SK-N-SH (cell line): Measurements from ENCODE around the gene TMEM198.

Source experiments
- CHD2 ChIP-seq: fragments of 150-350 bp; IDR thresholded peaks from 2 replicates; pipeline ENCODE4 v1.6.1; 2018; ENCODE audit warnings: low read length; ENCODE audit not compliant: partially characterized antibody
- CTCF ChIP-seq: fragments of 200-600 bp; sonication (generic); IDR thresholded peaks from 2 replicates; pipeline ENCODE4 v1.6.1; 2017; ENCODE audit warnings: antibody characterized with exemption, mild to moderate bottlenecking, moderate library complexity
- EZH2phosphoT487 ChIP-seq: fragments of 200-600 bp; sonication (generic); IDR thresholded peaks from 2 replicates; pipeline ENCODE4 v1.6.1; 2017; ENCODE audit warnings: low read depth, mixed run types, mild to moderate bottlenecking, antibody characterized with exemption, moderate library complexity, borderline replicate concordance
- MAX ChIP-seq: IDR thresholded peaks from 2 replicates; pipeline ENCODE4 v1.4.0; 2012; ENCODE audit warnings: low read depth
- MEF2A ChIP-seq: IDR thresholded peaks from 2 replicates; pipeline ENCODE4 v1.4.0; 2012; ENCODE audit warnings: low read depth, borderline replicate concordance
- MXI1 ChIP-seq: IDR thresholded peaks from 2 replicates; pipeline ENCODE4 v1.6.1; 2012; ENCODE audit warnings: mild to moderate bottlenecking, low read depth, low read length, improper control_type of control experiment
- PBX3 ChIP-seq: IDR thresholded peaks from 2 replicates; pipeline ENCODE4; 2012
- POLR2AphosphoS5 ChIP-seq: IDR thresholded peaks from 2 replicates; pipeline ENCODE4 v1.6.1; 2012; ENCODE audit warnings: low read depth, low read length
- REST ChIP-seq: IDR thresholded peaks from 2 replicates; pipeline ENCODE4 v1.6.1; 2012; ENCODE audit warnings: mild to moderate bottlenecking, low read depth, low read length, moderate library complexity
- RXRA ChIP-seq: IDR thresholded peaks from 2 replicates; pipeline ENCODE4 v1.4.0; 2012; ENCODE audit warnings: low read depth, mild to moderate bottlenecking, borderline replicate concordance
- TAF1 ChIP-seq: IDR thresholded peaks from 2 replicates; pipeline ENCODE4 v1.6.1; 2012; ENCODE audit warnings: low read depth, mild to moderate bottlenecking, low read length, moderate library complexity, borderline replicate concordance
- ZBTB33 ChIP-seq: IDR thresholded peaks from 2 replicates; pipeline ENCODE4 v1.4.0; 2012; ENCODE audit warnings: low read depth, borderline replicate concordance

GRCh38 chr2:219561179-219562048, 17.6 kb downstream of the TMEM198 start:
- no peak for TF ChIP-seq POLR2AphosphoS5
- TF ChIP-seq REST, result no peak
- no peak for TF ChIP-seq CTCF
- no peak for TF ChIP-seq CHD2
- no peak for TF ChIP-seq MAX
- no peak for TF ChIP-seq TAF1
- TF ChIP-seq RXRA, result no peak
- TF ChIP-seq ZBTB33, result no peak
- TF ChIP-seq PBX3, result no peak
- TF ChIP-seq MEF2A, result no peak
- no peak for TF ChIP-seq EZH2phosphoT487
- TF ChIP-seq MXI1, result no peak
